MCF 10A (cell line): ENCODE data around the gene IL1RL2. TPM values are rescaled to one million over a fixed set of nuclear protein-coding genes. Genes with fewer than 3 reads are reported as not detected.

Source experiments
- BruUV-seq: library from RNA; stranded (reverse); fragments of 400-500 nt; replicated peaks from 2 replicates; lab custom pipeline; 2021; lab: Mats Ljungman, UMichigan
- CTCF ChIA-PET: fragments of 300-600 bp; sonication (Branson Sonifier 250); formaldehyde crosslinking; extraction: SDS; loops from one replicate; lab custom pipeline; 2021; ENCODE audit warnings: antibody characterized with exemption, inconsistent platforms; lab: Yijun Ruan, JAX
- POLR2A ChIA-PET: fragments of 300-600, 350-650 bp; sonication (Branson Sonifier 250); formaldehyde crosslinking; extraction: SDS; loops from one replicate; lab custom pipeline; 2020; ENCODE audit warnings: antibody characterized with exemption, inconsistent platforms; lab: Yijun Ruan, JAX
- DNase-seq: peaks from one replicate; pipeline ENCODE4 v3.0.0-alpha.2; 2018; ENCODE audit not compliant: unreplicated experiment
- H3K27ac Mint-ChIP-seq: one replicate; pipeline ENCODE4 v1.8.0; 2022; ENCODE audit warnings: mild to moderate bottlenecking, low read depth, mixed read lengths; ENCODE audit not compliant: unreplicated experiment
- H3K27me3 Mint-ChIP-seq: one replicate; pipeline ENCODE4 v1.8.0; 2022; ENCODE audit warnings: mixed read lengths; ENCODE audit not compliant: insufficient read depth, unreplicated experiment
- H3K36me3 Mint-ChIP-seq: one replicate; pipeline ENCODE4 v1.8.0; 2022; ENCODE audit warnings: mild to moderate bottlenecking, moderate library complexity, mixed read lengths; ENCODE audit not compliant: insufficient read depth, unreplicated experiment
- H3K4me1 Mint-ChIP-seq: one replicate; pipeline ENCODE4 v1.8.0; 2022; ENCODE audit warnings: mixed read lengths; ENCODE audit not compliant: insufficient read depth, unreplicated experiment
- H3K4me3 Mint-ChIP-seq: one replicate; pipeline ENCODE4 v1.8.0; 2022; ENCODE audit warnings: mild to moderate bottlenecking, moderate library complexity, mixed read lengths; ENCODE audit not compliant: unreplicated experiment
- H3K9me3 Mint-ChIP-seq: one replicate; pipeline ENCODE4 v1.8.0; 2022; ENCODE audit warnings: mixed read lengths; ENCODE audit not compliant: unreplicated experiment
- CTCF ChIP-seq: fragments of 200-600 bp; IDR thresholded peaks from one replicate; pipeline ENCODE4 v1.8.0; 2022; ENCODE audit warnings: antibody characterized with exemption, mild to moderate bottlenecking; ENCODE audit not compliant: unreplicated experiment
- intact Hi-C: fragments of 100-400 bp; cut with micrococcal nuclease; formaldehyde crosslinking; loops from 2 replicates; pipeline ENCODE4 v1.14.1; 2022
- total RNA-seq: library from RNA; stranded (reverse); gene quantifications from 2 replicates; pipeline ENCODE4 v1.2.3, GENCODE V29; 2022

The IL1RL2 gene
- total RNA-seq, 1 experiment from 2014 or later, result not detected

GRCh38 chr2:102142829-102143449 lies 43.9 kb upstream of the IL1RL2 start:
- POLR2A ChIA-PET, result interaction anchor here (0.6 to 3.5 kb wide), 11 partner anchors 8 to 182 kb away, joined by 3 to 29 read pairs (median 4); no protein-coding TSS in a partner anchor
- Mint-ChIP-seq H3K36me3 (peaks cover 6% of the 10 kb centered on the region), H3K27ac (peak overlapping the region; percentile 68), H3K27me3 (no peaks in the 10 kb centered on the region), H3K9me3 (peaks cover 10% of the 10 kb centered on the region), H3K4me3 (peak overlapping the region; percentile 81), H3K4me1 (no peaks in the 10 kb centered on the region)
- DNase-seq, result peak; percentile 35
- intact Hi-C loops, result no loop called here
- CTCF ChIA-PET, result interaction anchor here (0.5 to 3.3 kb wide), 12 partner anchors 11 to 718 kb away, joined by 3 to 27 read pairs (median 4); no protein-coding TSS in a partner anchor
- TSS peak; percentile 57 for BruUV-seq
- TF ChIP-seq CTCF, result no peak

GRCh38 chr2:102143450-102143985 lies 43.3 kb upstream of the IL1RL2 start:
- peak overlapping the region; percentile 68 for H3K27ac Mint-ChIP-seq
- intact Hi-C loops, result no loop called here
- peaks cover 6% of the 10 kb centered on the region for H3K36me3 Mint-ChIP-seq
- ChIA-PET CTCF (interaction anchor here (0.6 to 3.3 kb wide), 6 partner anchors 11 to 718 kb away, joined by 3 to 27 read pairs (median 7); no protein-coding TSS in a partner anchor), POLR2A (interaction anchor here (0.6 to 3.5 kb wide), 6 partner anchors 8 to 97 kb away, joined by 3 to 29 read pairs (median 7); no protein-coding TSS in a partner anchor)
- peak overlapping the region; percentile 81 for H3K4me3 Mint-ChIP-seq
- TF ChIP-seq CTCF, result no peak
- peaks cover 15% of the 10 kb centered on the region for H3K9me3 Mint-ChIP-seq
- no TSS peak for BruUV-seq
- no peak for DNase-seq
- no peaks in the 10 kb centered on the region for H3K27me3 Mint-ChIP-seq
- H3K4me1 Mint-ChIP-seq, result no peaks in the 10 kb centered on the region

- intact Hi-C loops, result no loop called here
- no TSS peak for BruUV-seq
- no peak for DNase-seq
- ChIA-PET POLR2A (interaction anchor here (0.6 to 3.5 kb wide), 4 partner anchors 9 to 97 kb away, joined by 3 to 29 read pairs (median 7); no protein-coding TSS in a partner anchor), CTCF (interaction anchor here (0.5 to 3.3 kb wide), 6 partner anchors 8 to 329 kb away, joined by 3 to 27 read pairs (median 4); partner anchors contain the start of gene SLC9A4)
- H3K36me3 Mint-ChIP-seq, result peaks cover 6% of the 10 kb centered on the region
- H3K4me1 Mint-ChIP-seq, result no peaks in the 10 kb centered on the region
- no peak for TF ChIP-seq CTCF
- peak overlapping the region; percentile 81 for H3K4me3 Mint-ChIP-seq
- H3K27me3 Mint-ChIP-seq, result no peaks in the 10 kb centered on the region
- peaks cover 15% of the 10 kb centered on the region for H3K9me3 Mint-ChIP-seq
- H3K27ac Mint-ChIP-seq, result no peak overlapping the region
Observed at GRCh38 chr2:102144128-102144527, 42.7 kb upstream of the IL1RL2 start.

GRCh38 chr2:102145107-102145506 lies 41.7 kb upstream of the IL1RL2 start:
- H3K36me3 Mint-ChIP-seq, result peaks cover 6% of the 10 kb centered on the region
- no peak for TF ChIP-seq CTCF
- no peak for DNase-seq
- ChIA-PET POLR2A (no interaction called here), CTCF (interaction anchor here (0.6 to 2.9 kb wide), 9 partner anchors 7 to 1046 kb away, joined by 3 to 10 read pairs (median 3); no protein-coding TSS in a partner anchor)
- no peaks in the 10 kb centered on the region for H3K27me3 Mint-ChIP-seq
- intact Hi-C loops, result no loop called here
- H3K4me3 Mint-ChIP-seq, result no peak overlapping the region
- peaks cover 15% of the 10 kb centered on the region for H3K9me3 Mint-ChIP-seq
- H3K4me1 Mint-ChIP-seq, result no peaks in the 10 kb centered on the region
- BruUV-seq, result no TSS peak
- H3K27ac Mint-ChIP-seq, result no peak overlapping the region
